CD4-positive, alpha-beta T cell treated with Interleukin-4 for 1 hour (primary cell): ENCODE measurements around the gene MAPRE2.

Source experiments
- DNase-seq, 2 donors: peaks; one replicate each; pipeline ENCODE4 v3.0.0-alpha.2; 2020 to 2022

Gene MAPRE2

GRCh38 chr18:35063875-35064690 lies 22.9 kb downstream of the MAPRE2 start:
- DNase-seq: no peak

DNA sequence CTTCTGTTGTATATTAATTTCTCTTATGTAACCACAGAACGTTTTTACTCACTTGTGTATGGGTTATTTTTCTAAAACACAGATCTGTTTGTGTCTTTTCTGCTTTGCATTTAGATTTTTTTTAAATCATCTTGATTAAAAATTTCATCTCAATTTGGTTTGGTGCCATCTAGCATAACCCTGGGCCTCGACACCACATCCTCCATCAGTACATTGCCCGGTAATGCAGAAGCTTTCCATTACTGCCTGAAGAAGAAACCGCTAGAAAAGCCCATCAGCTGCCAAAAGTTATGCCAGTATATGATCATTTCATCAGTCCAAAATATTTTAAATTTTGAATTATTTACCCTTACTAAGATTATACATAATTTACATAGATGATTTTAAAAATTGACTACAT lies 26.2 kb downstream of the MAPRE2 start:
- DNase-seq: no peak

- DNase-seq: no peak
These were observed 30.6 kb downstream of the MAPRE2 start for GRCh38 chr18:35071819-35072247.

GRCh38 chr18:35072616-35073015 lies 31.4 kb downstream of the MAPRE2 start:
- no peak for DNase-seq

- no peak for DNase-seq
These were observed 32.2 kb downstream of the MAPRE2 start for GRCh38 chr18:35073186-35074105.

GRCh38 chr18:35074581-35074980 lies 33.4 kb downstream of the MAPRE2 start:
- no peak for DNase-seq

DNA sequence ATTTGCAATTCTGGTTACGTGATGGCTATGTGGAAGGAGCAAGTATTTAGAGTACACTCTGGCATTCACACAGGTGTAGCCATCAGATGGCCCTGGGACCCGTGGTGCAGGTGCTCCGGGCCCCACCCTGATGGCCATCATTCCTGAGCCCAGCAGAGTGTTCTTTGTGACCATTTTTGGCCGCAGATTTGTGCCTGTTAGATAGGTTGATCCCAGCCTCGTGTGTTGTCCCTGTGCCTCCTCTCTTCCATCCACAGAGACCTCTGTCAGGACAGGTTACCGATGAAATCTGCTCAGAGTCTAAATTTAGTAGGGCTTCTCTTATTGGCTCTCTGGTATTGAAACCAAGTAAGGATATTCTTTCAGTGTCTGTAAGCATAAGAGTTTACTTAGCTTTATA lies 33.9 kb downstream of the MAPRE2 start:
- no peak for DNase-seq

GRCh38 chr18:35076135-35076924 lies 35.1 kb downstream of the MAPRE2 start:
- DNase-seq: no peak

- no peak for DNase-seq
These were observed 36.7 kb downstream of the MAPRE2 start for GRCh38 chr18:35077937-35078336.

GRCh38 chr18:35080058-35080457 lies 38.8 kb downstream of the MAPRE2 start:
- DNase-seq: no peak

- DNase-seq: no peak
These were observed 42.0 kb downstream of the MAPRE2 start for GRCh38 chr18:35083174-35083712.

- DNase-seq: no peak
These were observed 43.6 kb downstream of the MAPRE2 start for GRCh38 chr18:35084494-35085449.

DNA sequence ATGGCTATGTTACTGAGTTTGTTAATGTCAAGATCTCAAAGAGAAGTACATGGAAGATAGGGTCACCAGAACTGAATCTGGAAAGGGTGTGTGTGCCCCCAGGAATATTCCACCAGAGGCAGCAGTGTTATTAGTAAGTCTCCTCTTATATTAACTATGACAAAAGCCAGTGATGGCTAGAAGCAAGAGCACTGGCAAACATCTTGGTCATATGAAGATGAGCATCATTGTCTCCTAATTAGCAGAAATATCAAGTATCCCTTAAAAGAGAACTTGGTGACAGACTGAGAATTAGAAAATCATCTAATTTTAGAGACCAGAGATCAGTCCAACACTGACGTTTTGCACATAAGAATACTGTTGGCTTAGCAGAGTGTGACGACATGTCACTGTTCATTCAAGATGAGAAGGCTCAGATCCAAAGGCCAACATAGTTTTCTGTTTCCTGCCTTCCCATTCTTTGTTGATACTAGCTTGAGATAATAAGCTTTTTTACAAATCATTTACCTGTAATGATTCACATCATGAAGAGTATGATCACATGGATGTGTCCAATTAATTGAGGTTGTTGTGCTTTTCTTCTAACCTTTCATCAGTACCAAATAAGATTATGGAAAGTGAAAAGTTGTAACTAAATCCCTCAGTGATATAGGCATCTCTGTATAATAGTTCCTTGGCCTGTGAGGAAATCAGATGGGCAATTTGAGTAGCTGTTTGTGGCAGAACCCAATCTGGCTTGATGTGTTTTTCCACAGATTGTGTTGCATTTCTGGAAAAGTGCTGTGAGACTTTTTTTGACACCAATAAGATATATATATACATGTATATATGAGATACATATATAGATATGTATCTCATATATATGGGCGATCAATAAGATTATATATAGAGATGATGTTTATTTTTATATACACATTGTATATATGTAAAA lies 44.5 kb downstream of the MAPRE2 start:
- DNase-seq: no peak

- DNase-seq: no peak
These were observed 45.5 kb downstream of the MAPRE2 start for GRCh38 chr18:35086704-35087103.

DNA sequence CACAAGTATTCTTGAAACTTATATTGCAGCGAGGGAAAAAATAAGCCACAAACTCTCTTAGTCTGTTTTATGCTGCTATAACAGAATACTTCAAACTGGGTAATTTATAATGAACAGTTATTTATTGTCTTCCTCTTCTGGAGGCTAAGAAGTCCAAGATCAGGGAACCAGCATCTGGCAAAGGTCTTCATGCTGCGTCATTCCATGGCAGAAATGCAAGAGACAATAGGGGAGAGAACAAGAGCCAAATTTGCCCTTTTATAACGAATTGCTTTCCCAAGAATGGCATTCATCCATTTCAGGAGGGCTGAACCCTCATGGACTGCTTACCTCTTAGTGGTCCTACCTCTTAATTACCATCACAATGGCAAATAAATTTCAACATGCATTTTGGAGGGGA lies 46.5 kb downstream of the MAPRE2 start:
- DNase-seq: no peak

GRCh38 chr18:35088921-35089320 lies 47.7 kb downstream of the MAPRE2 start:
- no peak for DNase-seq

- DNase-seq: no peak
These were observed 48.2 kb downstream of the MAPRE2 start for GRCh38 chr18:35089382-35089781.

DNA sequence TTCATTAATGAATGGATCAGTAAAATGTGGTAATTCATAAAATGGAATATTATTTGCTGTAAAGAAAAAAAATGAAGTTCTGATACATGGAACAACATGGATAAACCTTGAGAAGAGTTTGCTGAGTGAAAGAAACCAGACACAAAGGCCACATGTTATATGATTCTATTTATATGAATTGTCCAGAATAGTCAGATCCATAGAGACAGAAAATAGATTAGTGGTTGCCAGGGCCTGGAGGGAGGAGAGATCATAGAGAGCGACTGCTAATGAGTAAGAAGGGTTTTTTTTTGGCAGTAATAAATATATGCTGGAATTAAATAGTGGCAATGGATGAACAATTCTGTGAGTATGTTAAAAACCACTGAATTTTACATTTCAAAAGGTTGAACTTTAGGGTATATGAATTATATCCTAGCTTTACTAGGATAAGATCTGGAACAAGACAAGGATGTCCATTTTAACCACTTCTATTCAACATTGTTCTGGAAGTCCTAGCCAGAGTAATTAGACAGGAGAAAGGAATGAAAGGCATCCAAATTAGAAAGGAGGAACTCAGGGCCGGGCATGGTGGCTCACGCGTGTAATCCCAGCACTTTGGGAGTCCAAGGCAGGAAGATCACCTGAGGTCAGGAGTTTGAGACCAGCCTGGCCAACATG lies 48.8 kb downstream of the MAPRE2 start:
- no peak for DNase-seq

GRCh38 chr18:35091841-35092240 lies 50.6 kb downstream of the MAPRE2 start:
- DNase-seq: no peak
